Hepatocyte (in vitro differentiated cells): Measurements from ENCODE around the gene NIN.

Experiments used
- CTCF ChIP-seq: fragments of 200-600 bp; sonication (generic); IDR thresholded peaks from 2 replicates; pipeline ENCODE4 v1.5.1; 2016; ENCODE audit warnings: antibody characterized with exemption, mild to moderate bottlenecking; ENCODE audit not compliant: poor library complexity
- EZH2 ChIP-seq: fragments of 200-600 bp; sonication (generic); IDR thresholded peaks from 2 replicates; pipeline ENCODE4 v1.6.1; 2016; ENCODE audit warnings: antibody characterized with exemption, mild to moderate bottlenecking, borderline replicate concordance
- EZH2phosphoT487 ChIP-seq: fragments of 200-600 bp; sonication (generic); IDR thresholded peaks from one replicate; pipeline ENCODE4 v1.6.1; 2018; ENCODE audit warnings: antibody characterized with exemption, mild to moderate bottlenecking, low read depth, moderate library complexity; ENCODE audit not compliant: unreplicated experiment, severe bottlenecking

- TF ChIP-seq CTCF (no peak), EZH2phosphoT487 (no peak), EZH2 (no peak)
Measured at GRCh38 chr14:50874757-50875156, 43.8 kb upstream of the NIN start.
